IMR-90 (cell line): ENCODE data around the gene GABBR2. TPM values are rescaled to one million over a fixed set of nuclear protein-coding genes. Genes with fewer than 3 reads are reported as not detected.

ENCODE experiments used
- ATAC-seq: fragments of 200-7000 bp; cut with Tn5 transposase; 2 replicates; pipeline ENCODE4 v1.9.1; 2020; ENCODE audit warnings: low read depth, mild to moderate bottlenecking, moderate library complexity
- BruUV-seq: library from RNA; stranded (reverse); fragments of 400-500 nt; replicated peaks from 2 replicates; lab custom pipeline; 2021; lab: Mats Ljungman, UMichigan
- CTCF ChIA-PET: fragments of 300-600 bp; formaldehyde crosslinking; extraction: SDS; loops from one replicate; lab custom pipeline; 2021; ENCODE audit warnings: antibody characterized with exemption; lab: Yijun Ruan, JAX
- POLR2A ChIA-PET: fragments of 300-600 bp; sonication (Branson Sonifier 250); formaldehyde crosslinking; loops from one replicate; lab custom pipeline; 2022; ENCODE audit warnings: antibody characterized with exemption; ENCODE audit not compliant: unreplicated experiment; lab: Charles Lee
- DNase-seq: peaks from one replicate; pipeline ENCODE4 v3.0.0; 2013
- H2AFZ ChIP-seq: replicated peaks from 2 replicates; pipeline ENCODE3; 2013; ENCODE audit warnings: low read length, mild to moderate bottlenecking; ENCODE audit not compliant: poor library complexity
- H2AK5ac ChIP-seq: 2 replicates; pipeline ENCODE4 v1.6.1; 2013; ENCODE audit warnings: low read depth, low read length, inconsistent platforms
- H2AK9ac ChIP-seq: replicated peaks from 2 replicates; pipeline ENCODE3; 2013; ENCODE audit warnings: mild to moderate bottlenecking, low read depth, low read length, moderate library complexity; ENCODE audit not compliant: poor library complexity
- H2BK120ac ChIP-seq: 2 replicates; pipeline ENCODE4 v1.6.1; 2013; ENCODE audit warnings: low read depth, low read length, inconsistent platforms
- H2BK15ac ChIP-seq: 3 replicates; pipeline ENCODE4 v1.6.1; 2013; ENCODE audit warnings: low read depth, low read length, inconsistent platforms
- H2BK20ac ChIP-seq: 2 replicates; pipeline ENCODE4 v1.6.1; 2013; ENCODE audit warnings: low read depth, mild to moderate bottlenecking, inconsistent platforms, low read length, moderate library complexity
- H2BK5ac ChIP-seq: 2 replicates; pipeline ENCODE4 v1.6.1; 2013; ENCODE audit warnings: mild to moderate bottlenecking, low read depth, low read length, inconsistent platforms; ENCODE audit not compliant: poor library complexity, severe bottlenecking
- H3K14ac ChIP-seq: replicated peaks from 2 replicates; pipeline ENCODE4 v1.6.1; 2013; ENCODE audit warnings: low read depth, low read length, inconsistent platforms
- H3K18ac ChIP-seq: 2 replicates; pipeline ENCODE4 v1.6.1; 2013; ENCODE audit warnings: low read depth, low read length, control low read depth
- H3K23ac ChIP-seq: 2 replicates; pipeline ENCODE4 v1.6.1; 2013; ENCODE audit warnings: low read depth, low read length, inconsistent platforms
- H3K27ac ChIP-seq: 2 replicates; pipeline ENCODE4 v1.5.1; 2013; ENCODE audit warnings: mild to moderate bottlenecking, control low read depth, low read length; ENCODE audit not compliant: insufficient read depth
- H3K27me3 ChIP-seq: 2 replicates; pipeline ENCODE4 v1.6.1; 2013; ENCODE audit warnings: low read length; ENCODE audit not compliant: control insufficient read depth, insufficient read depth
- H3K36me3 ChIP-seq: 2 replicates; pipeline ENCODE4 v1.6.1; 2013; ENCODE audit warnings: low read length, mixed read lengths; ENCODE audit not compliant: control insufficient read depth, insufficient read depth
- H3K4ac ChIP-seq: 2 replicates; pipeline ENCODE4 v1.6.1; 2013; ENCODE audit warnings: low read depth, low read length, inconsistent platforms
- H3K4me1 ChIP-seq: 2 replicates; pipeline ENCODE4 v1.6.1; 2013; ENCODE audit warnings: low read length, mixed read lengths; ENCODE audit not compliant: control insufficient read depth, insufficient read depth
- H3K4me2 ChIP-seq: 2 replicates; pipeline ENCODE4 v1.6.1; 2013; ENCODE audit warnings: low read depth, mild to moderate bottlenecking, control low read depth, low read length, moderate library complexity
- H3K4me3 ChIP-seq: 2 replicates; pipeline ENCODE4 v1.5.1; 2013; ENCODE audit warnings: low read depth, mild to moderate bottlenecking, control low read depth, low read length, moderate library complexity; ENCODE audit not compliant: insufficient read depth
- H3K56ac ChIP-seq: 2 replicates; pipeline ENCODE4 v1.6.1; 2013; ENCODE audit warnings: low read length, inconsistent platforms; ENCODE audit not compliant: insufficient read depth; ENCODE audit errors: extremely low read depth
- H3K79me1 ChIP-seq, 2 experiments: 2 replicates each; pipeline ENCODE4 v1.6.1; 2013; ENCODE audit warnings: low read length in 2 of 2, inconsistent platforms in 1 of 2, low read depth in 1 of 2
- H3K9ac ChIP-seq: 2 replicates; pipeline ENCODE4 v1.6.1; 2013; ENCODE audit warnings: low read depth, low read length, control low read depth
- H3K9me1 ChIP-seq: 2 replicates; pipeline ENCODE4 v1.6.1; 2013; ENCODE audit warnings: low read length, inconsistent platforms; ENCODE audit not compliant: insufficient read depth
- H3K9me3 ChIP-seq: 2 replicates; pipeline ENCODE4 v1.6.1; 2013; ENCODE audit warnings: low read length; ENCODE audit not compliant: control insufficient read depth, insufficient read depth
- H4K20me1 ChIP-seq: 2 replicates; pipeline ENCODE4 v1.6.1; 2013; ENCODE audit warnings: low read length, inconsistent platforms; ENCODE audit not compliant: insufficient read depth
- H4K5ac ChIP-seq: 2 replicates; pipeline ENCODE4 v1.6.1; 2013; ENCODE audit warnings: mild to moderate bottlenecking, low read depth, low read length, control low read depth
- H4K8ac ChIP-seq, 2 experiments: 2 replicates each; pipeline ENCODE4 v1.6.1; 2013; ENCODE audit warnings: low read depth in 2 of 2, low read length in 2 of 2, control low read depth in 1 of 2, inconsistent platforms in 1 of 2
- H4K91ac ChIP-seq: 2 replicates; pipeline ENCODE4 v1.6.1; 2013; ENCODE audit warnings: low read depth, low read length, inconsistent platforms; ENCODE audit not compliant: insufficient read depth
- BHLHE40 ChIP-seq: fragments of 150-350 bp; IDR thresholded peaks from 2 replicates; pipeline ENCODE4 v1.6.1; 2016; ENCODE audit warnings: mild to moderate bottlenecking, low read depth, low read length
- CEBPB ChIP-seq: IDR thresholded peaks from 2 replicates; pipeline ENCODE4 v1.6.1; 2012; ENCODE audit warnings: low read depth, low read length, improper control_type of control experiment
- MAFK ChIP-seq: IDR thresholded peaks from 2 replicates; pipeline ENCODE4 v1.6.1; 2012; ENCODE audit warnings: low read depth, low read length, improper control_type of control experiment
- RCOR1 ChIP-seq: IDR thresholded peaks from 2 replicates; pipeline ENCODE4 v1.6.1; 2012; ENCODE audit warnings: mild to moderate bottlenecking, low read length, improper control_type of control experiment; ENCODE audit not compliant: insufficient replicate concordance
- RFX5 ChIP-seq: IDR thresholded peaks from 2 replicates; pipeline ENCODE4 v1.8.0; 2012; ENCODE audit warnings: low read depth, mild to moderate bottlenecking, low read length, moderate library complexity
- WGBS, 2 experiments: methylation state at CpG; one replicate each; pipeline versions ENCODE4 v1.1.5 to v1.1.7; 2013; ENCODE audit warnings: missing lambda C conversion rate in 2 of 2; ENCODE audit not compliant: insufficient read length in 1 of 2; ENCODE audit errors: extremely low coverage in 2 of 2; 5-methylcytosine and 5-hydroxymethylcytosine counted together
- dilution Hi-C: fragments of 300-500 bp; cut with HindIII; formaldehyde crosslinking; loops from one replicate; pipeline ENCODE4 v1.14.3; 2018; ENCODE audit warnings: low sequenced_read_pairs; ENCODE audit not compliant: unreplicated experiment
- in situ Hi-C: fragments of 300-500 bp; cut with MboI; formaldehyde crosslinking; loops from 3 replicates; pipeline ENCODE4 v1.14.3; 2019; ENCODE audit warnings: low sequenced_read_pairs, inconsistent platforms, mixed read lengths
- intact Hi-C: fragments of 100-400 bp; cut with micrococcal nuclease; formaldehyde crosslinking; loops from 2 replicates; pipeline ENCODE4 v1.10.0; 2022
- polyA plus RNA-seq, 3 experiments: library from polyadenylated mRNA; depleted of rRNA; stranded (reverse); fragments of >200 nt; gene quantifications; 2 replicates each; pipeline ENCODE4 v1.2.3, GENCODE V29; 2012; ENCODE audit warnings: low replicate concordance in 1 of 3
- total RNA-seq: library from RNA; depleted of rRNA; stranded (reverse); fragments of >200 nt; gene quantifications from 2 replicates; pipeline ENCODE4 v1.2.3, GENCODE V29; 2012
- TF ChIP-seq, protein P1 (sequence below): fragments of 150-350 bp; IDR thresholded peaks from 2 replicates; pipeline ENCODE4 v1.6.1; 2017; ENCODE audit warnings: mild to moderate bottlenecking, antibody characterized with exemption, low read length, low read depth
- TF ChIP-seq, protein P2 (sequence below): fragments of 150-350 bp; IDR thresholded peaks from 2 replicates; pipeline ENCODE4 v1.6.1; 2016; ENCODE audit warnings: low read depth, mild to moderate bottlenecking, low read length, moderate library complexity, borderline replicate concordance

GABBR2 gene
- total and polyA plus RNA-seq, 2 of the 4 experiments (the other 2 are of a cell fraction) = 14.2 to 20.3 TPM

DNA sequence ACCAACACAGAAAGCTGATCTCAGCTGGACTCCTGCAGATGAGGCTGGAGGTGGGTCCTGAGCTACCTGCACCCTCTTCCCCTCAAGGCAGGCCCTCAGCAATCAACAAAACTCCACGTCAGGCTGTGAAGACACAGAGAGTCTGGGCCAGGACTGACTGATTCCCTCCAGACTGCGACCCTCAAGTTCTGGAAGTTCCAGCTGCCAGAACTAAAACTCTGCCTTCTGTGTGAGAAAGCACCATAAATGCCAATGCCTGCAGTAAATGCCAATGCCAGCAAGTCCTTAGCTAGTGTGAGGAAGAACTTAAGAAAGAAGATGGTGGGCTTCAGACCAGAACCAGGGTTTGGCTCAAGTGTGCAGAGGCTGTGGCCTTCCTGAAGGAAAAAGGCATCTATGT is 42.5 kb upstream of the GABBR2 start:
- Histone ChIP-seq H2AK9ac (no peak overlapping the region), H3K27ac (no peak overlapping the region), H2AFZ (no peak overlapping the region), H4K20me1 (no peaks in the 10 kb centered on the region), H4K8ac (no peak overlapping the region), H3K4ac (no peak overlapping the region), H3K9me3 (no peaks in the 10 kb centered on the region), H3K4me3 (no peak overlapping the region), H3K9ac (no peak overlapping the region), H3K4me2 (no peak overlapping the region), H3K9me1 (peaks cover 17% of the 10 kb centered on the region), H3K56ac (no peak overlapping the region), H3K14ac (no peak overlapping the region), H4K5ac (no peak overlapping the region), H2AK5ac (no peak overlapping the region), H3K36me3 (peaks cover 36% of the 10 kb centered on the region), H3K27me3 (no peaks in the 10 kb centered on the region), H3K4me1 (peaks cover 4% of the 10 kb centered on the region; the same call in 1 of the 2 replicates), H3K79me1 (no peaks in the 10 kb centered on the region), H2BK120ac (no peak overlapping the region), H3K23ac (no peak overlapping the region), H4K91ac (no peak overlapping the region), H2BK5ac (no peak overlapping the region), H3K18ac (no peak overlapping the region), H2BK15ac (no peak overlapping the region), H2BK20ac (no peak overlapping the region)
- ChIA-PET CTCF (interaction anchor here (0.6 to 0.7 kb wide), 2 partner anchors 23 to 468 kb away, joined by 4 to 8 read pairs; no protein-coding TSS in a partner anchor), POLR2A (no interaction called here)
- no peak for ATAC-seq
- DNase-seq = no peak
- dilution Hi-C loops = no loop called here
- WGBS, 2 experiments = 80% methylated on average over 1 of the region's 2 CpGs; no CpG with 5 or more reads in 1 of the 2 experiments
- BruUV-seq = no TSS peak
- TF ChIP-seq BHLHE40 (no peak), RFX5 (no peak), MAFK (no peak), CEBPB (no peak), RCOR1 (no peak)
- TF ChIP-seq, protein P1, sequence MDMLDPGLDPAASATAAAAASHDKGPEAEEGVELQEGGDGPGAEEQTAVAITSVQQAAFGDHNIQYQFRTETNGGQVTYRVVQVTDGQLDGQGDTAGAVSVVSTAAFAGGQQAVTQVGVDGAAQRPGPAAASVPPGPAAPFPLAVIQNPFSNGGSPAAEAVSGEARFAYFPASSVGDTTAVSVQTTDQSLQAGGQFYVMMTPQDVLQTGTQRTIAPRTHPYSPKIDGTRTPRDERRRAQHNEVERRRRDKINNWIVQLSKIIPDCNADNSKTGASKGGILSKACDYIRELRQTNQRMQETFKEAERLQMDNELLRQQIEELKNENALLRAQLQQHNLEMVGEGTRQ = no peak
- TF ChIP-seq, protein P2, sequence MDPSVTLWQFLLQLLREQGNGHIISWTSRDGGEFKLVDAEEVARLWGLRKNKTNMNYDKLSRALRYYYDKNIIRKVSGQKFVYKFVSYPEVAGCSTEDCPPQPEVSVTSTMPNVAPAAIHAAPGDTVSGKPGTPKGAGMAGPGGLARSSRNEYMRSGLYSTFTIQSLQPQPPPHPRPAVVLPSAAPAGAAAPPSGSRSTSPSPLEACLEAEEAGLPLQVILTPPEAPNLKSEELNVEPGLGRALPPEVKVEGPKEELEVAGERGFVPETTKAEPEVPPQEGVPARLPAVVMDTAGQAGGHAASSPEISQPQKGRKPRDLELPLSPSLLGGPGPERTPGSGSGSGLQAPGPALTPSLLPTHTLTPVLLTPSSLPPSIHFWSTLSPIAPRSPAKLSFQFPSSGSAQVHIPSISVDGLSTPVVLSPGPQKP = no peak
- in situ Hi-C loops = no loop called here
- intact Hi-C loops = no loop called here
